Suppressor macrophage treated with lipopolysaccharide for 1 hour (primary cell): ENCODE data around the gene MAP2K5.

ENCODE experiments used
- DNase-seq, 3 donors: peaks; one replicate each; pipeline ENCODE4 v3.0.0-alpha.2; 2020 to 2022

MAP2K5 gene

DNA sequence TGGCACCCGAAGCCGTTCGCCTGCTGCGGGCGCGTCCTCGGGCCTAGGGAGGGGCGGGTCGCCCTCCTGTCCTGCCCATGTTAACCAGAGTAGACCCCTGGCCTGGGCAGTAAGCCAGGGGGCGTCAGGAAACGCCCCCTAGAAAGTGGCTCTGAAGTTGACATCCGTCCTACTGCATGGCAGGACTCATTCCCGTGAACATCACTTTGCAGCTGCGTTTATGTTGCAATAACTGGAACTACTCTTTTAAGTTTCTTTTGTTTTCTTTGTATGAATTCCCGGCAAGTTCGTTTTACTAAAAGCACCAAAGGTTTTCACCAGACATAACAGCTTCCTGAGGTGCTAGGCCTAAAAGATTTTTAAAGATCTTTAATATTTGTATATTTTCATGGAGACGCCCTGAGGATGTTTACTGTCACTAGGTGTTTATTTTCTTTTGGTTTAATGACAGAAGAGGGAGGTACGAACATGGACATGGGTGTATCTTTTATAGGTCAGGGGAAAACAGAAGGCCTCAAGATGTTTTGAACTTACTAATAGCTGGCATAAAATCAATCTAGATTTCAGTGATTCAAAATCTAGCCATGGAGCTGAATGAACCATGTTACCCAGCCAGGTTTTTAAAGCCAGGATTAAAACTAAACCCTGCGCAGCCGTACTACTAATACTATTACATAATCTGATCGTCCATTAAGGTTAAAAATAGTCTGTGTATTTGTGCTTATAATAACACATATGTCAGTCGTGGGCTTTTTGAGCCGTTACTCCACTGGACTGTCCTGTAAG lies 20.5 kb upstream of the MAP2K5 start:
- peak; percentile 20 to 46 (median 31) for DNase-seq

DNA sequence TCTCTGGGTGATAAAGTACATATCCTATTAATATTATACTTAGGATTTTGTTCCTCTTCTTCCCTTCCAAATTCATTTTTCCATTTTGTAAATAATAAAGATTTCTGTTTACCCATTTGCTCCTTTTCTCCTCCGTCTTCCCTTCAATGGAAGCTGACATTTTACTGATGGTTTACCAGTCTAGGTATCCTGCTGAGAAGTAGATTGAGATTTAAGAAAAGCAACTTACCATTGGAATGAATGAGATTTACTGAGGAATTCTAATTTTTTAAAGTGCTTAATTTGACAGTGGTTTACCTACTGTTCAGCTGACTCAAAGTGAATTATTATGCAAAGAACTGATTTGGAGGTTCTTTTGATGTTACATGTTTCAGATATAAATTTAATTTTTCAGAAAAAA lies 19.2 kb upstream of the MAP2K5 start:
- DNase-seq: no peak

DNA sequence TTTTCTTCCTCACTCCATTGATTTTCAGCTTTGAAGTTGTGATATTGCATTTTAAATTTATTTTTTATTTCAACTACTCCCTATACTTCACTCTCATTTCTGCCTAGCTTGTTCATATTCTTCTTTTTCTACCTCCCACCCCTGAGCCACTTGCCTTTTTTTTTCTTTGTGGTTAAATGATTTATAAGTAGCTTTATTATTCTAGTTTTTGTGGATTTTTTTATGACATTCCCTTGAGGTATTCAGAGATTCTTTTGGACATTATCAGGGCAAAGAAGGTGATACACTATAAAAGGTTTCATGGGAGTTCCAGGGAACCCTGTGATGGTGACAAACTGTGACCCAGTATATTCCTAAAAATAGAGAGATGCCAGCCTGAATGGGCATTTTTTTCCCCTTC lies 18.3 kb upstream of the MAP2K5 start:
- no peak for DNase-seq

DNA sequence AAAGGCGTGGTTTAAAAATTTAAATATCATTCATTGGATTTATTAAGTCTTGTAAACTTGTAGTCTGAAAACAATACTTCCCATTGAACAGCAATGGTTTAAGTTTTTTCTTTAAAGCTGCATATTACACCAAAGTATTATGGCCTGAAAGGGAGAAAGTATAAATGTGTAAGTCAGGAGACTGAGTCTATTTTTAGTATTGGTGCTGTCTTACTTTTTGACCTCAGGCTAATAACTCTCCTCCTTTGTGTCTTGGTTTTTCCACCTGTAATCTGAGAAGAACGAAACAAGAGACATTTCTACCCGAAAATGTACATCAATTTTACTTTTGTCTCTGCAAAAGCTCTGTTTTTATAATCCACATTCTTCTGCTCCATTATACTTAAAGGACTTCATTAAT lies 14.0 kb upstream of the MAP2K5 start:
- no peak for DNase-seq

DNA sequence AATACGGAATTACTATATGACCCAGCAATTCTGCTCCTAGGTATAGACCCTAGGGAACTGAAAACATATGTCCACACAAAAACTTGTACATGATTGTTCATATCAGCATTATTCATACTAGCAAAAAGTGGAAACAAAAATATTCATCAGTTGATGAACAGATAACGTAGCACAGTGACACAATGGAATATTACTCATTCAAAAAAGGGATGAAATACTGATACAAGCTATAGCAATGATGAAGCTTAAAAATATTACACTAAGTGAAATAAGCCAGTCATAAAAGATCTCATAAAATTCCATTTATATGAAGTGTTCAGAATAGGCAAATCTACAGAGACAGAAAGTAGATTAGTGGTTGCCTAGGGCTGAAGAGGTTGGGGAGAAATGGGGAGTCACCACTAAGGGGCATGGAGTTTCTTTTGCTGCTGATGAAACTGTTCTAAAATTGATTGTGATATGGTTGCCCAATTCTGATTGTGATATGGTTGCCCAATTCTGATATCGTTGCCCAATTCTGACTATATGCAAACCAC lies 11.1 kb upstream of the MAP2K5 start:
- DNase-seq: peak in 2 of 3 donors; percentile 27 to 45

DNA sequence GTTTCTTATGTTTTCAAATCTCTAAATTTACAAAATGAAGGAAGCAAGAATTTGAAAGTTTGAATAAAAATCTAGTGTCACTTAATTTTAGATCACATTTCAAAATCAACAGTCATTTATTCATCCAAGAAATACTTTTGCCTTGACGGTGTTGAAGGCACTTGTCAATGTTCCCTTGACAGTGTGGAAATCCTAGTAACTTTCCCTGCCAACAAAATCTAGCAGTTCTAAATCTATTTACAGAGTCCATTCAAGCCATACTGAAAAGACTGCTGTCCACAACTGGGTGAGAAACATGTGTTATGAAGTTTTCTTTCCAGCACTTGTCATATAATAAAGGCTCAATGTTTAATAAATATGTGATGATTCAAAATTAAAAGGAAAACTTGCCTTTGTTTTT lies 8.6 kb upstream of the MAP2K5 start:
- no peak for DNase-seq

DNA sequence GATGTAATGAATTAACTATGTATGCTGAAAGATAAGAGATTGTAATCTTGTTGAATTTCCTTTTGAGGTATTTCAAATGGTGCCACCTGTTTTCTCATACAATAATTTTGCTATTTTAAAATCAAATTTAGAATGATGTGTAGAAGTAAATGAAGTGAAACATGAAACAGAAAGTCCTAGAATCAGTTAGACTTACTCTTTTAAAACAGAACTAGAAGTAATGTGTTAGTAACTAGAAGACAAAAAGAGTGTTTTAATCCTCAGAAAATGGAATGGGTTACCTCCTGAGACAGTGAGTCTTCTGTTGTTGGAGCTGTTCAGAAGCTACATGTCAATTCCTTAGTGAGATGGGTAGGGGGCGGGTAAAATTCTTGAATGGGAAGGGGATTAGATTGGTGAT lies 8.1 kb upstream of the MAP2K5 start:
- no peak for DNase-seq

DNA sequence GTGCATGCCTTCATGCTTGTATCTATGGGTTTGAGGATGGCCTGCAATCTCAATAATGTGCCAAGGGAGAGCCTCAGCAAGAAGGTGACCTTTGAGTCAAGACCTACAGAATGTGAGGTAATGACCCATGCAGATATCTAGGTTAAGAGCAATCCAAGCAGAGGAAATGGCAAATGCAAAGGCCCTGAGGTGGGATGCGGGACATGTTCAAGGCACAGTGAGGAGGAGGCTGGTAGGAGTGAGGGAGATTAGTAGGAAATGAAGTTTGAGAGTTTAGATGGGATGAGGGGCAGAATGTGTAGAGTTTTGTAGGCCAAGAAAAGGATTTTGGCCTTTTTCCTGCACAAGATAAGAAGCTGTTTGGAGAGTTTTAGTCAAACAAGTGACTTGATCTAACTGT lies 4.7 kb upstream of the MAP2K5 start:
- DNase-seq: no peak

DNA sequence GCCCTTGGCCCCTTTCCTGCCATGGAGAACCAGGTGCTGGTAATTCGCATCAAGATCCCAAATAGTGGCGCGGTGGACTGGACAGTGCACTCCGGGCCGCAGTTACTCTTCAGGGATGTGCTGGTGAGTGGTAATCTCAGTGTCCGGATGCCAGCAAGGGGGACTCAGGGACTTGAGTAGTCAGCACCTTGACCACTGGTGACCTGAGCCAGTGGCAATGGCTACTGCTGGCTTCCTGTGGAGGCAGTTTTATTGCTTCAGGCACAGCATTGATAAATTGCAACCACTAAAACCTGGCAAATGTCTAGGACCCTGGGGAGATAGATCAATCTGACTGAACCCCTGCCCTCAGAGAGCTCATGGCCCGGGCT lies 830 bp downstream of the MAP2K5 start:
- peak in 1 of 3 donors; percentile 8 for DNase-seq

DNA sequence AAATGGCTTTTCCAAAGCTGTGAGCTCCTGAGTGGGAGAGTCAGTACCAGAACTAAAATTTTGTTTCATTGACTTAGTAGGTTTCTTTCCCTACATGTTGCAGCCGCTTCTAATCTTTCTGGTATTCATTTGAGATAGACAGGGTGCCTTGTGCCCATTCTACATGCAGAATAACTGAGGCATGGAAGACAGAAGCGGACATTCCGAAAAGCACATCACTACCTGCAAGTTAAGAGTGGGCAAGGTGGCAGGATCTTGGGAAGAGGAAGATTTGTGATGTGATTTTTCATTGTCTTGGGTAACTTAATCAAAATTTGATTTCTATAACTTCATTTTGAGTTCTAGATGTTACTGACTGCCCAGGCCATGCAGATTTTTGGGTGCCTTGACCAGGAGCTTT lies 2.0 kb downstream of the MAP2K5 start:
- DNase-seq: no peak

DNA sequence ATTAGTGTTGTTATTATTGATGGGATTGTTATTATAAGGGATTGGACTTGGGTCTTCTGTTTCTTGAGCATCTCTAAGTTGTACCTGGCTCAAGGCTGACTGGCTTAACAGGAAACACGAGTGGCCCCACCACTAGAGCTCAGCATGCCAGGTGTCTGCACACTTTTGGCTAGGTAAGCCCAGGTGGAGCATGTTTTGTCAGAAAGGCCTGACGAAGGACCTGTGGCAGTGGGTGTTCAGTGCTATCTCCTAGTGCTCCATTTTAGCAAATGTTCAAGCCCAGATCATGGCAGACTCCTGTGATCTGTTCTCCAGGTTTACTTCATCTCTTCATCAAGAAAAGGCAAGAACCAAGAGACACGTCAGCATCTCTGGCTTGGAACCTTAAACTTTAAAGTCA lies 3.4 kb downstream of the MAP2K5 start:
- no peak for DNase-seq

DNA sequence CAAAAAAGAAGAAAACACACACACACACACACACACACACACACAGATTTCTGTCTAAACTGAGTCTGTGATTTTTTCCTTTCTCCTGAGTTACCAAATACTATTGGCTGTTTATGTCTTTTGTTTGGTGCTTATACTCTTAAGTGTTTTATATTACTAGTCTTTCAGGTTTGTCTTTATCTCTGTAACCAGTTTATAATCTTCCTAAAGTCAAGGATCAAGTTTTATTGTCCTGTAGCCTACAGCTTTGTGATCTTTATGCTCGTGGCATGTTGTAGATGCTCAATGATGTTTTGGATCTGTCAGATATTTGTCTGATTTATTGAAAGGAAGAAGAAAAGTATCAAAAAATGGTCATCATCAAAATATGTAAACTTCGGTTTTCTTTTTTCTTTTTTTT lies 4.6 kb downstream of the MAP2K5 start:
- DNase-seq: no peak

DNA sequence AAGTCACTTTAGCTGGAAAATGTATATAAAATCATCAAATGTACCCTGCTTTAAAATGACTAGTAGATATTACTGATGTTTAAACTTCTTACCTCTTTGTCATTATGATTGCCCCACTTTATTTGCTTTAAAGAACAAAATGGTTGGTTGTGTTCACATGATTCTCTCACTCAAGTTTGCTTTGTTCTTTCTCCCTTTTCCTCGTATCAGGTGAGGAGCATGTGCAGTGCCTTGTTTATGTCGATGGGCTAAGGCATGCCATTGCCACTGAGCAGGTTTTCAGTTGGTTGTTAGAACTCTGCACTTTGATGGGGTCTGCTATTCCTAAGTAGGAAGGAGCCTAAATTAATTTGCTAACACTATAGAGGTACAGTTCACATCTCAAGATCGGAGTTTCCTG lies 5.3 kb downstream of the MAP2K5 start:
- no peak for DNase-seq

DNA sequence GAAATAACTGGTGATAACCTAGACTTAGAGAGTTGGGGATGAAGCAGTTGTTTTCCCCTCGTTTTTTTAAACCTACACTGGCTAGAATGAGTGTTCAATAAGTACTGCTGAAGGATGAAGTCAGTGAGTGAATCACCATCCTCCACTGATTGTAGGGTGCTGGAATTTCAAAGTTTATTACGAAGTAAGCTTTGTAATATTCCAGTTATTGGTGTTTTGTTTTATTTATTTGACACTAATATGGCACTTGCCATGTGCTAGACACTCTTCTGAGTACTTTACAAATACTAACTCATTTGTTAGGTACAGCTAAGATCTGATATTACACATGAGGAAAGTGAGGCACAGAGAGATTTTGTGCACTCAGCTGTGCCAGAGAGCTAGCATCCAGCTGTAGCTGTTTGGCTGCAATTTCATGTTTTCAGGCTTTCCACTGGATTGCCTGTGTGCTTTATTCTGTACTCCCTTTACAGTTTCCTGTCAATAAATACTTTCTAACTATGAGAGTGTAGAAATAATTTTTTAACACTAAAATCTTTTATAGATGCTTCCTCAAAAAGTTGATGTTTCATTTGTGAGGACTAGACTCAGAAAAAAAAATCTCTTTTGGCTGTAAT lies 5.8 kb downstream of the MAP2K5 start:
- DNase-seq: no peak

DNA sequence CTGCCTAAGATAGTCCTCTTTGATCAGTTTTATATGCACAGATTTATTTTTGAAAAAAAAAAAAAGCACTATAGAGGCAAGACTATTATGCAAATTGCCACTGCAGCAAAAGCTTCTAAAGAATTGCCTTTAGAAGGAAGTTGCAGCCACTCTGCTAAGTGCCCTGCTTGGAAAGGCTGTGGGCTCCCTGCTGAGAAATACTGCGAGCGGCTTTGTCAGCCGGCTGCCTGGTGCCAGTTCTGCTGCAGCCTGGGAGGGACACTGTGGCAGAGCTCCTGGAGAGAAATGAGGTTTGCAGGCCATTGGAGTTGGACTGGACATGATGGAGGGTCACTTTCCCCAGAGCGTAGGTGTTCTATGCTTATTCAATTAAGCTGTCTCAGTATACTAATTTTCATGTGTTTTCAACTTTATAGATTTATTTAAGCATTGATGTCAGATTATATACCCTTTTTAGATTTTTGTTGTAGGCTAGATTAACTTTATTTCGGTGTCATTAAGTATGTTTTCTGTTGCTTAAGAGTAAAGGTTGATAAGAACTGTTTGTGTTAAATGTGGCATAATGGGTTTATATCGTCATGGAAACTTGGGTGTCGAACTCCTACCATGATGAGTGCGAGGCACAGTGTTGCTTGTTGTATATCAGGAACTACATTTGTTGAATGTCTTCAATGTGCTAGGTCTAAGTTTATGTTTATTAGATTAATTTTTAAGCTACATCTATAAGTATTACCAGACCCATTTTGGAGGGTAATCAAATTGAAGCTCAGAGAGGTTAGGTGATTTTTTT lies 6.6 kb downstream of the MAP2K5 start:
- peak in 1 of 3 donors; percentile 28 for DNase-seq

DNA sequence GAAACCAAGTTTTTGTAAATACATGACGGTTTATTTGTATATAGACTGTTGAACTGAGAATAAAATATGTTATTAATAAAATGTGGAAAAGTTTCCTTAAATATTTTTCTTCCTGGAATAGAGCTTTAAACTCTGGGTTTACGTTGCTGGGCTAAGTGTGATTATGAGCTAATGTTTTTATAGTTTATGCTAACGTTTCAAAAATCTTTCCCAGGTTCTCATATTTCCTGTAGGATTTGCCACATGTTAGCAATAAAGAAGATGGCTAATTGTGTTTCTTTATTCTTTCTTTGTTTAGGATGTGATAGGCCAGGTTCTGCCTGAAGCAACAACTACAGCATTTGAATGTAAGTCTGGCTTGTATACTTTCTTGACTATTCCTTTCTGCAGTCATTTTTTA lies 7.2 kb downstream of the MAP2K5 start:
- DNase-seq: no peak

DNA sequence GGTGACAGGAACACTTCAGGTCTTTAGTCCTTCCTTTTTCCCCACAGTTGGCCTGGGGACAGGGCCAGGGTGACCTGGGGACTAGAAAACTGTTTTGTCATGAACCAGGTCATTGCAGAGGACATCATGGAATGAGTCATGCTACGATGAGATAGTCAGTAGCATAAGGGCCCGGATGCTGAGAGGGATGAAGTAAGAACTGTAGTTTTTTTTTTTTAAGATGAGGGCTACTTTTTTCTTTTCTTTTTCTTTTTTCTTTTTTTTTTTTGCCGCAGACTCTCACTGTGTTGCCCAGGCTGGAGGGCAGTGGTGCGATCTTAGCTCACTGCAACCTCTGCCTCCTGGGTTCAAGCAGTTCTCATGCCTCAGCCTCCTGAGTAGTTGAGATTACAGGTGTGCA lies 8.0 kb downstream of the MAP2K5 start:
- DNase-seq: peak; percentile 48 to 67 (median 49)

DNA sequence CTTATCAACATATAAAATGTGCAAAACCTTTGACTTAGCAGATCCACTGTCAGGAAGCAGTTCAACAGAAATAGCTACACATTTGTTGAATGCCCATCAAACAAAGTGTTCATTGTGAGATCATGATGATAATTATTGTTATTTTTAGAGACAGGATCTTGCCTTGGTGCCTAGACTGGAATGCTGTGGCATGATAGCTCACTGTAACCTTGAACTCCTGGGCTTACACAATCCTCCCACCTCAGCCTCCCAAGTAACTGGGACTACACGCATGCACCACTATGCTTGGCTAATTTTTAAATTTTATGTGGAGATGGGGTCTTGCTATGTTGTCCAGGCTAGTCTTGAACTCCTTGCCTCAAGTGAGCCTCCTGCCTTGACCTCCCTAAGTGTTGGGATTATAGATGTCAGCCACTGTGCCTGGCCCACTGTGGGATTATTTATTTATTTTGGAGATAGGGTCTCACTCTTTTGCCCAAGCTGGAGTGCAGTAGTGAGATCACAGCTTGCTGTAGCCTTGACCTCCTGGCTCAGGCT lies 8.8 kb downstream of the MAP2K5 start:
- no peak for DNase-seq

DNA sequence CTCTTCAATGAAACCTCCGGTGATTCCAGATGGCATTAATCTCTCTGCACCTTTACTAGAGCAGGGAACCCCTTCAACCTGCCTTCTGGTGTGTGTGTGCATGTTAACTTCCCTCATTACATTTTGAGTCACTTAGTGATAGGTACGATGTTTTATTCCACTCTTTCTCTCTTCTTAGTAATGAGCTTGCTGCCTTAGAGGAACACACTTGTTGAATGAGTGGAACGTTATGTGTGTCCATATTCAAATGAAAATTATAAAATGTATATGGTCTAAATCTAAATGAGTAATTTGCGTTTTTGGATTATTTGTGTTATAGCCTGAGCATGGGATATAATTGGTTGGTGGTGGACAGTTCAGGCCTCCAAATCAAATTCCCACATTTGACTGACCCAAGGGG lies 12.1 kb downstream of the MAP2K5 start:
- DNase-seq: no peak

DNA sequence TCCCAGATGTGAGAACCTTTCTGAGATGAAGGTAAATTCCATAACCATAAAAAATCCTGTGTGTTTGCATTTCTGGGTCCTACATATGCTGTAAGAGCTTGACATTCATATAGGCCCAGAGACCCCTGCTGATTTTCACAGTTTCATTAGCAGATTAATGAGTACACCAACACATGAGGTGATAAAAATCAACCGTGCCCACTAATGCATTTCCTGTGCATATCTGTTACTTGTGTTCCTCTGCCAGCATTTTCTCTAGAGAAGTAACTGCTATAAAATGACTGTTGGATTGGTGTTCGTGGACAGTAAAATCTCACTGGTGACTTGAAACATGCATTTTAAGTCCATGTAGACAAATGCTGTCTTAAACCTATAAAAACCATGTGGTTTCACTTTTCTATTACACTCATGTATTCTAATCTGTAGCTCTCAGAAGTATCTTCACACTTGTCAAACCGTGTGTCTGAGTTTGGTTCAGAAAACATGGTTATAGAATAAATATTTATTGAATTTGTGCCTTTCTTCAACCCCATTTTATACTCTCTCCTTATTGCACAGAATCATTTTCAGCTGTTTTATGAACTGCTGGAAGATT lies 14.6 kb downstream of the MAP2K5 start:
- DNase-seq: no peak

DNA sequence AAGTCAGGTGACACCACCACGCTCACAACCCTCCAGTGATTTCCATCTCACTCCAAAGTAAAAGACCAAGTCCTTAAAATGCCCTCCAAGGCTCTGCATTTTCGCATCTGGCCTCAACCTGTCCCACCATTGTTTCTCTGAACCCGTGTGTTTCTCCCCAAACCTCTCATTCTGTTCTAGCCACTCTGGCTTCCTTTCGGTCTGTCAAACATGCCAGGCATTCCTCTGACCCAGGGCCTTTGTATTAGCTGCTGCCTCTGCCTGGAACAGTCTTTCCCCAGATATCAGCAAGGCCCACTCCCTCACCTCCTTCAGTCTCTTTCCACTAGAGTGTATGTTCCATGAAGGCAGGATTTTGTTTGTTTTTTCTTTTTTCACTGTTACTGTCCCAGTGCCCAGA lies 16.0 kb downstream of the MAP2K5 start:
- no peak for DNase-seq

DNA sequence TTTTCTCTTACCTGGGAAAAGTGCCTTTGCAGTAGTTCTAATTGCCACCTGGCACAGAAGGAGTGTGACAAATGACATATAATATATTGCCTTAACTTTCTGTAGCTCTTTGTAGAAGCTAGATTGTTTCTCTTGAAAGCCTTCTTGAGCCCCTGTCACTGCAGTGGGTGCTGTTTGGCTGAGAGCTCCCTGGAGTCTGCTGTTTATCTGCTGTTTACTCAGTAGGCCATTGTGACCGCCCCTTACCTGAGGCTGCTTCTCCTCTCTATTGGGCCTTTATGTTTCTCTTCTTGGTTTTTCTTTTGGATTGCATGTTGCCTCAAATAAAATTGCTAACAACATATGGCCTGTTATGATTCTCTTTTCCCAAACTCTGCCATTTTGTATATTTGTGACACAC lies 16.7 kb downstream of the MAP2K5 start:
- DNase-seq: no peak

DNA sequence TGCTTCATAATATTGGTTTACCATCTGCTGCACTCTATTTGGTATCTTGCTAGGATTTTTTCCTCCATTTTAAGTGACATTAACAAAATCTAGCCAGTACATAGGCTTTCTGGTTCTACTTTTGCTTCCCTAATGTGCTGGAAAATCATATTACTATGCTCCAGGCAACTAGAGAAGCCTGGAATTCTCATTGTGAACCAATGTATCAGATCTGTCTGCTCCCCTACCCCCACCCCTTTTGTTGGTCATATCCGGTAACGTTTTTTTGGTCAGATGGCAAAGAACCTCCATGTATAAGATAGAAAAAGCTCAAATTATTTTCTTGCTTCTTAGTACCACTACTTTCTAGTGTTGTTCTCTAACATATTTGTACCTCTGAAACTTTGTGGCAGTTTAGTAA lies 17.1 kb downstream of the MAP2K5 start:
- DNase-seq: no peak
